Thyroid gland (tissue), 4 donors: ENCODE data around the gene GSTA3.

Experiments
- CTCF ChIP-seq, 6 experiments: fragments of 200-600 bp in 3 of 6; fragments of 450-650 bp in 3 of 6; sonication (generic) in 3 of 6; IDR thresholded peaks; one replicate each; pipeline ENCODE4 v1.5.1; 2016 to 2019; ENCODE audit warnings: antibody characterized with exemption in 6 of 6, mild to moderate bottlenecking in 2 of 6, inconsistent platforms in 1 of 6, moderate library complexity in 1 of 6
- POLR2A ChIP-seq, 2 donors: fragments of 450-650 bp; IDR thresholded peaks; one replicate each; pipeline ENCODE4 v1.6.1; 2017; ENCODE audit warnings: antibody characterized with exemption in 2 of 2, mild to moderate bottlenecking in 2 of 2, moderate library complexity in 1 of 2

- no peak for TF ChIP-seq POLR2A (IDR thresholded peaks at IDR 0.05)
- no peak for TF ChIP-seq CTCF (IDR thresholded peaks at IDR 0.05)
Measured at GRCh38 chr6:52877168-52877567, 32.3 kb downstream of the GSTA3 start.
